Neural progenitor cell (in vitro differentiated cells): ENCODE results near the gene CYTH3.

Source experiments
- EZH2 ChIP-seq: fragments of 200-600 bp; sonication (generic); IDR thresholded peaks from 2 replicates; pipeline ENCODE4 v1.6.1; 2017; ENCODE audit warnings: antibody characterized with exemption, mild to moderate bottlenecking, moderate library complexity
- EZH2phosphoT487 ChIP-seq: fragments of 200-600 bp; sonication (generic); IDR thresholded peaks from 2 replicates; pipeline ENCODE4 v1.6.1; 2017; ENCODE audit warnings: antibody characterized with exemption
- TF ChIP-seq, protein P1 (sequence below): fragments of 200-600 bp; sonication (generic); IDR thresholded peaks from 2 replicates; pipeline ENCODE4 v1.5.1; 2017; ENCODE audit warnings: antibody characterized with exemption, mild to moderate bottlenecking

DNA sequence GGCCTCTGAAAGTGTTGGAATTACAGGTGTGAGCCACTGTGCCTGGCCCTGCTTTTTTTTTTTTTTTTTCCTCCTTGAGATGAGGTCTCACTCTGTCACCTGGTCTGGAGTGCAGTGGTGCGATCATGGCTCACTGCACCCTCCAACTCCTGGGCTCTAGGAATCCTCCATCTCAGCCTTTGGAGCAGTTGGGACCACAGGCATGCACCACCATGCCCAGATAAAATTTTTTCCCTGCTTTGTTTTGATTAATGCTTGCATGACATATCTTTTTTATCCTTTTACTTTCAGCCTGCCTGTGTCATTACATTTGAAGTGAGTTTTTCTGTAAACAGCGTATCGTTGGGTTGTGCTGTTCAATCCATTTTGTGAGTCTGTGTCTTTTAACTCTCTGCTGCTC is 144.2 kb downstream of the CYTH3 start:
- TF ChIP-seq, protein P1, sequence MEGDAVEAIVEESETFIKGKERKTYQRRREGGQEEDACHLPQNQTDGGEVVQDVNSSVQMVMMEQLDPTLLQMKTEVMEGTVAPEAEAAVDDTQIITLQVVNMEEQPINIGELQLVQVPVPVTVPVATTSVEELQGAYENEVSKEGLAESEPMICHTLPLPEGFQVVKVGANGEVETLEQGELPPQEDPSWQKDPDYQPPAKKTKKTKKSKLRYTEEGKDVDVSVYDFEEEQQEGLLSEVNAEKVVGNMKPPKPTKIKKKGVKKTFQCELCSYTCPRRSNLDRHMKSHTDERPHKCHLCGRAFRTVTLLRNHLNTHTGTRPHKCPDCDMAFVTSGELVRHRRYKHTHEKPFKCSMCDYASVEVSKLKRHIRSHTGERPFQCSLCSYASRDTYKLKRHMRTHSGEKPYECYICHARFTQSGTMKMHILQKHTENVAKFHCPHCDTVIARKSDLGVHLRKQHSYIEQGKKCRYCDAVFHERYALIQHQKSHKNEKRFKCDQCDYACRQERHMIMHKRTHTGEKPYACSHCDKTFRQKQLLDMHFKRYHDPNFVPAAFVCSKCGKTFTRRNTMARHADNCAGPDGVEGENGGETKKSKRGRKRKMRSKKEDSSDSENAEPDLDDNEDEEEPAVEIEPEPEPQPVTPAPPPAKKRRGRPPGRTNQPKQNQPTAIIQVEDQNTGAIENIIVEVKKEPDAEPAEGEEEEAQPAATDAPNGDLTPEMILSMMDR, result no peak
- TF ChIP-seq EZH2phosphoT487 (no peak), EZH2 (no peak)
